NAMALWA (cell line): ENCODE data around the gene CD207.
"Not testable (repeated sequence)": the region's sequence is repeated elsewhere in the genome, so short reads cannot be mapped to it uniquely, and the experiment has no call there.

Source experiments
- DNase-seq: peaks from one replicate; pipeline ENCODE4 v3.0.0-alpha.2; 2015; ENCODE audit warnings: low spot score

CD207 gene

GRCh38 chr2:70835643-70836042, at the start of gene CD207:
CD207 (minus strand) TSS chr2:70835816; CDS start chr2:70835776, 40 bp downstream.
- no peak for DNase-seq

GRCh38 chr2:70878543-70878942, 42.9 kb upstream of the CD207 start:
- not testable (repeated sequence) for DNase-seq

GRCh38 chr2:70876138-70876537, 40.5 kb upstream of the CD207 start:
- DNase-seq: not testable (repeated sequence)

- DNase-seq: no peak
These were observed 37.9 kb upstream of the CD207 start for GRCh38 chr2:70873541-70873940.

- peak; percentile 79 for DNase-seq
These were observed 36.0 kb upstream of the CD207 start for GRCh38 chr2:70871398-70872211.

- no peak for DNase-seq
These were observed 35.2 kb upstream of the CD207 start for GRCh38 chr2:70870790-70871189.

- no peak for DNase-seq
These were observed 33.4 kb upstream of the CD207 start for GRCh38 chr2:70868970-70869369.

- DNase-seq: peak; percentile 76
These were observed 26.4 kb upstream of the CD207 start for GRCh38 chr2:70861777-70862625.

GRCh38 chr2:70855667-70856066, 20.1 kb upstream of the CD207 start:
- no peak for DNase-seq

GRCh38 chr2:70854411-70854810, 18.8 kb upstream of the CD207 start:
- DNase-seq: no peak

GRCh38 chr2:70852824-70853223, 17.2 kb upstream of the CD207 start:
- no peak for DNase-seq

- DNase-seq: no peak
These were observed 16.1 kb upstream of the CD207 start for GRCh38 chr2:70851704-70852103.

- no peak for DNase-seq
These were observed 15.3 kb upstream of the CD207 start for GRCh38 chr2:70850925-70851324.

- DNase-seq: no peak
These were observed 6.8 kb upstream of the CD207 start for GRCh38 chr2:70842401-70842800.

- DNase-seq: no peak
These were observed 2.6 kb upstream of the CD207 start for GRCh38 chr2:70837980-70838925.

GRCh38 chr2:70834881-70835280, 735 bp downstream of the CD207 start:
- no peak for DNase-seq

- no peak for DNase-seq
These were observed 1.5 kb downstream of the CD207 start for GRCh38 chr2:70834106-70834505.

- no peak for DNase-seq
These were observed 2.4 kb downstream of the CD207 start for GRCh38 chr2:70833246-70833645.

- DNase-seq: no peak
These were observed 3.2 kb downstream of the CD207 start for GRCh38 chr2:70832386-70832785.

- no peak for DNase-seq
These were observed 3.8 kb downstream of the CD207 start for GRCh38 chr2:70831861-70832260.

- no peak for DNase-seq
These were observed 5.2 kb downstream of the CD207 start for GRCh38 chr2:70830366-70830765.

- no peak for DNase-seq
These were observed 5.7 kb downstream of the CD207 start for GRCh38 chr2:70829916-70830315.
